ENCODE measurements around the gene CLDN14. TPM values are rescaled to one million over a fixed set of nuclear protein-coding genes. Genes with fewer than 3 reads are reported as not detected.

CLDN14 gene
- total and polyA plus RNA-seq, 12 donors, result 0.06 TPM; not detected in 11

GRCh38 chr21:36480618-36481017 lies 696 bp upstream of the CLDN14 start:
- TF ChIP-seq CTCF (IDR thresholded peaks at IDR 0.05), result no peak

GRCh38 chr21:36478941-36479340 lies 981 bp downstream of the CLDN14 start:
- no peaks in the 10 kb centered on the region for H3K27me3 ChIP-seq
- DNase-seq, result no peak
- H3K4me3 ChIP-seq, result no peak overlapping the region
- ATAC-seq, result no peak
- TF ChIP-seq CTCF (IDR thresholded peaks at IDR 0.05), result no peak
- H3K4me1 ChIP-seq, result peaks cover 0 to 8% (median 0%) of the 10 kb centered on the region in 9 donors
- H3K36me3 ChIP-seq, result no peaks in the 10 kb centered on the region
- intact Hi-C loops (cut with DNase I), result no loop called here
- H3K27ac ChIP-seq, result peak overlapping the region in 1 of 10 donors; percentile 26
- no peaks in the 10 kb centered on the region for H3K9me3 ChIP-seq
- WGBS, 2 donors, result 46 to 53% methylated on average over 7 of the region's 7 CpGs

More at GRCh38 chr21:36480618-36481017, 696 bp upstream of the CLDN14 start:
- DNase-seq (no peak), ATAC-seq (no peak)
- no peak overlapping the region for H3K4me3 ChIP-seq
- WGBS, 2 donors, result 90 to 94% methylated on average over 12 of the region's 12 CpGs
- intact Hi-C loops (cut with DNase I), result no loop called here
- H3K4me1 ChIP-seq, result peaks cover 0 to 8% (median 0%) of the 10 kb centered on the region in 9 donors
- H3K9me3 ChIP-seq, result no peaks in the 10 kb centered on the region
- H3K27me3 ChIP-seq, result no peaks in the 10 kb centered on the region
- H3K27ac ChIP-seq, result no peak overlapping the region
- no peaks in the 10 kb centered on the region for H3K36me3 ChIP-seq

GRCh38 chr21:36478207-36478701 lies 1.7 kb downstream of the CLDN14 start:
- Histone ChIP-seq H3K27ac (peak overlapping the region in 1 of 10 donors; percentile 26), H3K27me3 (no peaks in the 10 kb centered on the region), H3K4me1 (peaks cover 0 to 8% (median 0%) of the 10 kb centered on the region in 9 donors), H3K36me3 (no peaks in the 10 kb centered on the region), H3K9me3 (peaks cover 0 to under 1% (median 0%) of the 10 kb centered on the region in 11 donors), H3K4me3 (no peak overlapping the region)
- intact Hi-C loops (cut with DNase I), result no loop called here
- TF ChIP-seq CTCF (IDR thresholded peaks at IDR 0.05), result no peak
- WGBS, 2 donors, result 64 to 67% methylated on average over 6 of the region's 6 CpGs
- no peak for ATAC-seq
- DNase-seq, result no peak

- H3K9me3 ChIP-seq, result peaks cover 0 to 7% (median 0%) of the 10 kb centered on the region in 11 donors
- H3K36me3 ChIP-seq, result no peaks in the 10 kb centered on the region
- no peak for DNase-seq
- peak in 1 of 8 donors; percentile 31 for ATAC-seq
- WGBS, 2 donors, result 41 to 52% methylated on average over 7 of the region's 7 CpGs
- no peaks in the 10 kb centered on the region for H3K27me3 ChIP-seq
- peaks cover 0 to 8% (median 0%) of the 10 kb centered on the region in 9 donors for H3K4me1 ChIP-seq
- TF ChIP-seq CTCF (IDR thresholded peaks at IDR 0.05), result no peak
- intact Hi-C loops (cut with DNase I), result no loop called here
- no peak overlapping the region for H3K4me3 ChIP-seq
- no peak overlapping the region for H3K27ac ChIP-seq
Measured at GRCh38 chr21:36477559-36477958, 2.4 kb downstream of the CLDN14 start.
